Parathyroid adenoma (tissue), 2 donors: ENCODE data around the gene DIP2C.

ENCODE experiments used
- H2AFZ ChIP-seq: fragments of 300-600 bp; sonication (generic); one replicate; pipeline ENCODE4 v1.7.0; 2017; ENCODE audit warnings: antibody characterized with exemption, mild to moderate bottlenecking
- H3K27ac ChIP-seq: fragments of 300-600 bp; sonication (generic); one replicate; pipeline ENCODE4 v1.7.0; 2017
- H3K27me3 ChIP-seq: fragments of 300-600 bp; sonication (generic); one replicate; pipeline ENCODE4 v1.7.0; 2017; ENCODE audit warnings: low read length; ENCODE audit not compliant: control insufficient read depth, insufficient read depth
- H3K36me3 ChIP-seq: fragments of 300-600 bp; sonication (generic); one replicate; pipeline ENCODE4 v1.7.0; 2017; ENCODE audit warnings: low read length; ENCODE audit not compliant: control insufficient read depth, insufficient read depth
- H3K4me1 ChIP-seq: fragments of 300-600 bp; sonication (generic); one replicate; pipeline ENCODE4 v1.7.0; 2017; ENCODE audit warnings: control low read depth
- H3K4me2 ChIP-seq: fragments of 300-600 bp; sonication (generic); one replicate; pipeline ENCODE4 v1.7.0; 2017; ENCODE audit warnings: low read length
- H3K4me3 ChIP-seq: fragments of 300-600 bp; sonication (generic); one replicate; pipeline ENCODE4 v1.7.0; 2017; ENCODE audit warnings: low read depth, low read length
- H3K79me2 ChIP-seq: fragments of 300-600 bp; sonication (generic); one replicate; pipeline ENCODE4 v1.7.0; 2017; ENCODE audit warnings: control low read depth
- H3K9ac ChIP-seq: fragments of 300-600 bp; sonication (generic); one replicate; pipeline ENCODE4 v1.7.0; 2017; ENCODE audit warnings: mild to moderate bottlenecking
- H3K9me3 ChIP-seq: fragments of 300-600 bp; sonication (generic); one replicate; pipeline ENCODE4 v1.7.0; 2017; ENCODE audit warnings: low read length; ENCODE audit not compliant: control insufficient read depth
- TF ChIP-seq, protein P1 (sequence below): fragments of 300-600 bp; sonication (generic); IDR thresholded peaks from one replicate; pipeline ENCODE4 v1.7.0; 2017; ENCODE audit warnings: antibody characterized with exemption, mild to moderate bottlenecking
- donor health status: primary hyperparathyroidism.

Gene DIP2C

DNA sequence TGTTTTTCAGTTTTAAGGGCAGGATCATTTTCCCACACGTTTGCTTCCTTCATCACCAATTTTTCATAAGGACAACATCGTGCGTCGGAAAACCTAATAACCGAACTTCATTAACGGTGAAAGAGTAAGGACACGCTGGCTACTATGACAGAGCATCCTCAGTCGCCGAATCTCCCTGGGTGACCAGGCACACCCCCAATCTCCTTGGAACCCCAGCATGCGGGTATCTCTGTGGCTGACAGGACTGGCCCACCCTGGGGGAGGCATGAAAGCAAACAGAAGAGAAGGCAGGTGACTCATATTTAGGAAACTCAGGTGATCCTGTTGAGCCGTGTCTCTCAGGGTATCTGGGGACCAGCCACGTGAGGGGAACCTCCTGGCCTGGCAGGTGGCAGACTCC, 134.2 kb downstream of the DIP2C start:
- no peak overlapping the region for H3K4me2 ChIP-seq
- H3K27me3 ChIP-seq = no peaks in the 10 kb centered on the region
- peaks cover 43% of the 10 kb centered on the region for H3K79me2 ChIP-seq
- H3K9ac ChIP-seq = no peak overlapping the region
- no peaks in the 10 kb centered on the region for H3K4me1 ChIP-seq
- H2AFZ ChIP-seq = no peak overlapping the region
- no peaks in the 10 kb centered on the region for H3K36me3 ChIP-seq
- H3K27ac ChIP-seq = no peak overlapping the region
- H3K9me3 ChIP-seq = no peaks in the 10 kb centered on the region
- no peak overlapping the region for H3K4me3 ChIP-seq
- TF ChIP-seq, protein P1, sequence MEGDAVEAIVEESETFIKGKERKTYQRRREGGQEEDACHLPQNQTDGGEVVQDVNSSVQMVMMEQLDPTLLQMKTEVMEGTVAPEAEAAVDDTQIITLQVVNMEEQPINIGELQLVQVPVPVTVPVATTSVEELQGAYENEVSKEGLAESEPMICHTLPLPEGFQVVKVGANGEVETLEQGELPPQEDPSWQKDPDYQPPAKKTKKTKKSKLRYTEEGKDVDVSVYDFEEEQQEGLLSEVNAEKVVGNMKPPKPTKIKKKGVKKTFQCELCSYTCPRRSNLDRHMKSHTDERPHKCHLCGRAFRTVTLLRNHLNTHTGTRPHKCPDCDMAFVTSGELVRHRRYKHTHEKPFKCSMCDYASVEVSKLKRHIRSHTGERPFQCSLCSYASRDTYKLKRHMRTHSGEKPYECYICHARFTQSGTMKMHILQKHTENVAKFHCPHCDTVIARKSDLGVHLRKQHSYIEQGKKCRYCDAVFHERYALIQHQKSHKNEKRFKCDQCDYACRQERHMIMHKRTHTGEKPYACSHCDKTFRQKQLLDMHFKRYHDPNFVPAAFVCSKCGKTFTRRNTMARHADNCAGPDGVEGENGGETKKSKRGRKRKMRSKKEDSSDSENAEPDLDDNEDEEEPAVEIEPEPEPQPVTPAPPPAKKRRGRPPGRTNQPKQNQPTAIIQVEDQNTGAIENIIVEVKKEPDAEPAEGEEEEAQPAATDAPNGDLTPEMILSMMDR = no peak

DNA sequence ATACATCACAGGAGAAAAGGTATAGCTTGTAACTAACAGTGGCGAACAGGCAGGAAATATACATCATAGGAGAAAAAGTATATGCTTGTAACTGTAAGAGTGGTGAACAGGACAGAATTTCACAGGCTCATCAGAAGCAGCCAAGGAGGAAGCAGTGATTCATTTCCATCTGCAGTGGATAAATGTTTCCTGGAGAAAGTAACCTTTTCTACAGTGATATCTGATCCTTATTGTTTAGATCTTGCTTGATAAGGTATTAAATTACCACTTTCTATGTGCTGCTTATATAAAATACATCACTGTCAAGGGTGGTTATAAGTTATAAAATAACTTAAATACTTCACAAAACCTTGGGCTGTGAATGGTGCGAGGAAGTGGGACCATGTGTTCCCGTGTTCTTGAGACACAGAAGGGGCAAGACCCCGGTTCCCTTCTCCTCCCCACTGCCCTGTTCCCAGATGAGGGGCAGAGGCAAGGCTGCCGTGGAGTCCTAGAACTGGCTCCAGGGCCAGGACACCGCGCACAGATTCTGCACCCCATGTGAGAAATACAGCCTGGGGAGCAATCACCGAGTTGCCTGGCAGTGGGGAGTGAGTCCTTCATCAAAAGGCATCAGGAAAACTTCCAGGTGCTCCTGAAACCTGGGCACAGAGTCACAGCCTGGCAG, 135.2 kb downstream of the DIP2C start:
- Histone ChIP-seq H3K79me2 (peaks cover 35% of the 10 kb centered on the region), H3K27me3 (no peaks in the 10 kb centered on the region), H3K36me3 (no peaks in the 10 kb centered on the region), H3K4me2 (no peak overlapping the region), H3K4me1 (no peaks in the 10 kb centered on the region), H3K9me3 (no peaks in the 10 kb centered on the region), H3K4me3 (no peak overlapping the region), H3K9ac (no peak overlapping the region), H2AFZ (no peak overlapping the region), H3K27ac (no peak overlapping the region)
- TF ChIP-seq, protein P1 = no peak

DNA sequence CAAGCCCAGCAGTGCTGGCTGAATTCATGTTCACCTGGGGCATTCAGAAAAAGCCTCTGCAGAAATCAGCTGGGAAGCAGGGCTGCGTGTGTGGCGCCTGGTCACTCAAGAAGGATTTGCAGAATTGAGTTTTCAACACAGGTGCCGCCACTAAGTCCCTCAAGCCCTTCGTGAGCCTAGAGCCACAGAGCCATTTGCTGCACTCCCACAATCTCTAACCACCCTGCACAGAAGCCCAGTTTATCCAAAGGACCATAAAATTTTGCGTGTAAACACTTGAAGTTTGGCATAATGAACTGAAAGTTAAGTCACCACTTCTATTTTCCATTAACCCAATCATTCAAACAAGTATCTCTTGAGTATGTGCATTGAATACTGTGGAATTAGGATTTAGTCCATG, 136.2 kb downstream of the DIP2C start:
- H3K4me3 ChIP-seq = no peak overlapping the region
- no peak overlapping the region for H3K27ac ChIP-seq
- peaks cover 26% of the 10 kb centered on the region for H3K79me2 ChIP-seq
- no peaks in the 10 kb centered on the region for H3K9me3 ChIP-seq
- TF ChIP-seq, protein P1 = no peak
- no peaks in the 10 kb centered on the region for H3K27me3 ChIP-seq
- no peak overlapping the region for H3K9ac ChIP-seq
- H3K4me1 ChIP-seq = no peaks in the 10 kb centered on the region
- H2AFZ ChIP-seq = no peak overlapping the region
- H3K4me2 ChIP-seq = no peak overlapping the region
- no peaks in the 10 kb centered on the region for H3K36me3 ChIP-seq

DNA sequence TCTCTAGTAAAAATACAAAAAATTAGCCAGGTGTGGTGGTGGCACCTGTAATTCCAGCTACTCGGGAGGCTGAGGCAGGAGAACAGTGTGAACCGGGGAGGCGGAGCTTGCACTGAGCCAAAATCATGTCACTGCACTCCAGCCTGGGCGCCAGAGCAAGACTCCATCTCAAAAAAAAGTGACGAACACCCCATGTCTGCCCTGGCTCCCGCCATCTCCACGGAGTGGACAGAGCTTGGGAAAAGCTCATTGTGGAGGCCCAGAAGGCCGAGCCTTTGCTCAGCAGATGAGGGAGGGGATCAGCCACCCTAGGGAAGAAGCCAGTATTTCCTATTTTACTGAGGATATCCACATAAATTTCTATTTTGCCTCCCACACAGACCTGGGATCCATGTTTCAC, 136.8 kb downstream of the DIP2C start:
- Histone ChIP-seq H3K4me3 (no peak overlapping the region), H3K79me2 (peaks cover 22% of the 10 kb centered on the region), H3K36me3 (no peaks in the 10 kb centered on the region), H3K27me3 (no peaks in the 10 kb centered on the region), H3K27ac (no peak overlapping the region), H2AFZ (no peak overlapping the region), H3K9ac (no peak overlapping the region), H3K4me1 (peaks cover 2% of the 10 kb centered on the region), H3K4me2 (no peak overlapping the region), H3K9me3 (no peaks in the 10 kb centered on the region)
- TF ChIP-seq, protein P1 = no peak
